Liver (tissue), 9 donors: ENCODE results near the gene ASPDH. TPM values are rescaled to one million over a fixed set of nuclear protein-coding genes. Genes with fewer than 3 reads are reported as not detected.

Experiments
- DNase-seq: peaks from one replicate; pipeline ENCODE4 v3.0.0-alpha.2; 2017; ENCODE audit warnings: low spot score
- H3K27ac ChIP-seq, 2 donors: one replicate each; pipeline ENCODE4 v1.7.0; 2013; ENCODE audit warnings: inconsistent platforms in 2 of 2, low read length in 2 of 2, control low read depth in 1 of 2, low read depth in 1 of 2, mild to moderate bottlenecking in 1 of 2
- H3K27me3 ChIP-seq, 4 donors: one replicate each; pipeline versions ENCODE4 v1.6.1 to v1.7.0; 2013; ENCODE audit warnings: low read length in 3 of 4, inconsistent platforms in 1 of 4, mild to moderate bottlenecking in 1 of 4, moderate library complexity in 1 of 4; ENCODE audit not compliant: control insufficient read depth in 4 of 4, insufficient read depth in 4 of 4
- H3K36me3 ChIP-seq, 4 donors: one replicate each; pipeline versions ENCODE4 v1.6.1 to v1.7.0; 2013; ENCODE audit warnings: low read length in 3 of 4, mild to moderate bottlenecking in 3 of 4, low read depth in 1 of 4, moderate library complexity in 1 of 4; ENCODE audit not compliant: control insufficient read depth in 4 of 4, insufficient read depth in 3 of 4
- H3K4me1 ChIP-seq, 4 donors: one replicate each; pipeline versions ENCODE4 v1.6.1 to v1.7.0; 2013; ENCODE audit warnings: low read length in 3 of 4, mild to moderate bottlenecking in 3 of 4, moderate library complexity in 1 of 4; ENCODE audit not compliant: control insufficient read depth in 4 of 4, insufficient read depth in 4 of 4
- H3K4me3 ChIP-seq, 3 donors: one replicate each; pipeline versions ENCODE4 v1.6.1 to v1.7.0; 2013; ENCODE audit warnings: low read length in 3 of 3, control low read depth in 1 of 3, low read depth in 1 of 3, mild to moderate bottlenecking in 1 of 3
- H3K9ac ChIP-seq, 2 donors: one replicate each; pipeline ENCODE4 v1.7.0; 2013; ENCODE audit warnings: low read length in 2 of 2, mild to moderate bottlenecking in 2 of 2, moderate library complexity in 2 of 2, control low read depth in 1 of 2, low read depth in 1 of 2
- H3K9me3 ChIP-seq, 4 donors: one replicate each; pipeline versions ENCODE4 v1.6.1 to v1.7.0; 2013; ENCODE audit warnings: low read length in 3 of 4; ENCODE audit not compliant: control insufficient read depth in 4 of 4
- ATF3 ChIP-seq: IDR thresholded peaks from 2 replicates; pipeline ENCODE4 v1.6.1; 2016; ENCODE audit warnings: antibody characterized with exemption
- CTCF ChIP-seq: fragments of 150-350 bp; IDR thresholded peaks from 2 replicates; pipeline ENCODE4 v1.5.1; 2017; ENCODE audit warnings: improper control_type of control experiment, low read depth, low read length; ENCODE audit not compliant: missing input control
- EGR1 ChIP-seq, 2 donors: IDR thresholded peaks; 2 replicates each; pipeline ENCODE4 v1.6.1; 2016 to 2018; ENCODE audit warnings: antibody characterized with exemption in 2 of 2, low read depth in 2 of 2
- FOXA1 ChIP-seq: IDR thresholded peaks from 2 replicates; pipeline ENCODE4 v1.6.1; 2016; ENCODE audit warnings: antibody characterized with exemption
- GABPA ChIP-seq, 2 donors: IDR thresholded peaks in 1 of 2; conservative IDR thresholded peaks in 1 of 2; 2 replicates each; pipeline ENCODE4 v1.6.1; 2016; ENCODE audit warnings: antibody characterized with exemption in 2 of 2, mild to moderate bottlenecking in 1 of 2, moderate library complexity in 1 of 2
- HNF4A ChIP-seq, 2 donors: conservative IDR thresholded peaks; 2 replicates each; pipeline ENCODE4 v1.6.1; 2016; ENCODE audit warnings: antibody characterized with exemption in 2 of 2, mild to moderate bottlenecking in 2 of 2
- HNF4G ChIP-seq: IDR thresholded peaks from 2 replicates; pipeline ENCODE4 v1.6.1; 2016; ENCODE audit warnings: antibody characterized with exemption
- JUND ChIP-seq, 2 donors: IDR thresholded peaks; 2 replicates each; pipeline ENCODE4 v1.6.1; 2016; ENCODE audit warnings: antibody characterized with exemption in 2 of 2
- NR2F2 ChIP-seq: IDR thresholded peaks from 2 replicates; pipeline ENCODE4 v1.6.1; 2016; ENCODE audit warnings: antibody characterized with exemption
- RXRA ChIP-seq, 2 donors: IDR thresholded peaks; 2 replicates each; pipeline ENCODE4 v1.6.1; 2017 to 2018; ENCODE audit warnings: antibody characterized with exemption in 2 of 2, mild to moderate bottlenecking in 1 of 2
- SP1 ChIP-seq: IDR thresholded peaks from 2 replicates; pipeline ENCODE4 v1.6.1; 2018; ENCODE audit warnings: antibody characterized with exemption, mild to moderate bottlenecking
- TAF1 ChIP-seq: conservative IDR thresholded peaks from 2 replicates; pipeline ENCODE4 v1.6.1; 2016; ENCODE audit warnings: antibody characterized with exemption, mild to moderate bottlenecking
- YY1 ChIP-seq: IDR thresholded peaks from 2 replicates; pipeline ENCODE4 v1.6.1; 2016; ENCODE audit warnings: antibody characterized with exemption, mild to moderate bottlenecking
- ZBTB33 ChIP-seq: IDR thresholded peaks from 2 replicates; pipeline ENCODE4 v1.6.1; 2016; ENCODE audit warnings: antibody characterized with exemption
- WGBS: extraction: QIAGEN DNeasy Blood & Tissue Kit; methylation state at CpG from one replicate; pipeline ENCODE4 v1.1.7; 2013; 5-methylcytosine and 5-hydroxymethylcytosine counted together
- polyA plus RNA-seq, 2 donors: library from polyadenylated mRNA; stranded (reverse) in 1 of 2; unstranded in 1 of 2; fragments of 200-250 nt in 1 of 2; fragments of >200 nt in 1 of 2; fragmentation: Nextera tagmentation in 1 of 2; extraction: Ambion mirVana in 1 of 2; gene quantifications; one replicate each; pipeline versions ENCODE4 v1.2.1 to v1.2.3, GENCODE V29; 2013 to 2015
- total RNA-seq, 2 donors: library from RNA; depleted of rRNA; stranded (reverse); fragments of >200 nt; gene quantifications; one replicate each; pipeline ENCODE4 v1.2.3, GENCODE V29; 2014
- TF ChIP-seq, protein P1 (sequence below): IDR thresholded peaks from 2 replicates; pipeline ENCODE4 v1.6.1; 2016; ENCODE audit warnings: antibody characterized with exemption
- TF ChIP-seq, protein P2 (sequence below): IDR thresholded peaks from 2 replicates; pipeline ENCODE4 v1.6.1; 2016; ENCODE audit warnings: antibody characterized with exemption, mild to moderate bottlenecking
- donor health status: healthy.
- donor health status: healthy.
- donor health status: healthy.
- donor health status: healthy.
- donor health status: healthy.

The ASPDH gene
- total and polyA plus RNA-seq, 4 donors: 7.3 to 82.0 (median 37.1) TPM

GRCh38 chr19:50553134-50553703 lies 39.5 kb upstream of the ASPDH start:
- Histone ChIP-seq H3K27ac (no peak overlapping the region), H3K27me3 (peaks cover 0 to 8% (median 6%) of the 10 kb centered on the region in 4 donors), H3K9ac (no peak overlapping the region), H3K36me3 (no peaks in the 10 kb centered on the region), H3K9me3 (no peaks in the 10 kb centered on the region), H3K4me3 (no peak overlapping the region), H3K4me1 (peaks cover 0 to 11% (median 2%) of the 10 kb centered on the region in 4 donors)
- DNase-seq: no peak
- 77% methylated on average over 19 of the region's 19 CpGs for WGBS
- TF ChIP-seq, protein P1, sequence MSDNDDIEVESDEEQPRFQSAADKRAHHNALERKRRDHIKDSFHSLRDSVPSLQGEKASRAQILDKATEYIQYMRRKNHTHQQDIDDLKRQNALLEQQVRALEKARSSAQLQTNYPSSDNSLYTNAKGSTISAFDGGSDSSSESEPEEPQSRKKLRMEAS: no peak
- no peak for TF ChIP-seq CTCF
- no peak for TF ChIP-seq JUND (IDR thresholded peaks at IDR 0.05)
- TF ChIP-seq EGR1 (IDR thresholded peaks at IDR 0.05; ENCODE audit: low read depth in 2 of 2): no peak
- no peak for TF ChIP-seq TAF1
- TF ChIP-seq ZBTB33: no peak
- TF ChIP-seq ATF3: no peak
- no peak for TF ChIP-seq NR2F2
- TF ChIP-seq, protein P2, sequence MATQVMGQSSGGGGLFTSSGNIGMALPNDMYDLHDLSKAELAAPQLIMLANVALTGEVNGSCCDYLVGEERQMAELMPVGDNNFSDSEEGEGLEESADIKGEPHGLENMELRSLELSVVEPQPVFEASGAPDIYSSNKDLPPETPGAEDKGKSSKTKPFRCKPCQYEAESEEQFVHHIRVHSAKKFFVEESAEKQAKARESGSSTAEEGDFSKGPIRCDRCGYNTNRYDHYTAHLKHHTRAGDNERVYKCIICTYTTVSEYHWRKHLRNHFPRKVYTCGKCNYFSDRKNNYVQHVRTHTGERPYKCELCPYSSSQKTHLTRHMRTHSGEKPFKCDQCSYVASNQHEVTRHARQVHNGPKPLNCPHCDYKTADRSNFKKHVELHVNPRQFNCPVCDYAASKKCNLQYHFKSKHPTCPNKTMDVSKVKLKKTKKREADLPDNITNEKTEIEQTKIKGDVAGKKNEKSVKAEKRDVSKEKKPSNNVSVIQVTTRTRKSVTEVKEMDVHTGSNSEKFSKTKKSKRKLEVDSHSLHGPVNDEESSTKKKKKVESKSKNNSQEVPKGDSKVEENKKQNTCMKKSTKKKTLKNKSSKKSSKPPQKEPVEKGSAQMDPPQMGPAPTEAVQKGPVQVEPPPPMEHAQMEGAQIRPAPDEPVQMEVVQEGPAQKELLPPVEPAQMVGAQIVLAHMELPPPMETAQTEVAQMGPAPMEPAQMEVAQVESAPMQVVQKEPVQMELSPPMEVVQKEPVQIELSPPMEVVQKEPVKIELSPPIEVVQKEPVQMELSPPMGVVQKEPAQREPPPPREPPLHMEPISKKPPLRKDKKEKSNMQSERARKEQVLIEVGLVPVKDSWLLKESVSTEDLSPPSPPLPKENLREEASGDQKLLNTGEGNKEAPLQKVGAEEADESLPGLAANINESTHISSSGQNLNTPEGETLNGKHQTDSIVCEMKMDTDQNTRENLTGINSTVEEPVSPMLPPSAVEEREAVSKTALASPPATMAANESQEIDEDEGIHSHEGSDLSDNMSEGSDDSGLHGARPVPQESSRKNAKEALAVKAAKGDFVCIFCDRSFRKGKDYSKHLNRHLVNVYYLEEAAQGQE: no peak
- no peak for TF ChIP-seq HNF4G
- no peak for TF ChIP-seq YY1
- TF ChIP-seq GABPA (IDR thresholded peaks at IDR 0.05 in 1 of 2, conservative IDR thresholded peaks at IDR 0.05 in 1 of 2): no peak
- TF ChIP-seq FOXA1: no peak
- TF ChIP-seq SP1: no peak
- TF ChIP-seq RXRA (IDR thresholded peaks at IDR 0.05): no peak

GRCh38 chr19:50552540-50552939 lies 38.8 kb upstream of the ASPDH start:
- H3K4me3 ChIP-seq: no peak overlapping the region
- 83% methylated on average over 15 of the region's 15 CpGs for WGBS
- H3K9me3 ChIP-seq: no peaks in the 10 kb centered on the region
- peaks cover 0 to 11% (median 2%) of the 10 kb centered on the region in 4 donors for H3K4me1 ChIP-seq
- no peaks in the 10 kb centered on the region for H3K36me3 ChIP-seq
- no peak overlapping the region for H3K9ac ChIP-seq
- H3K27me3 ChIP-seq: peaks cover 0 to 8% (median 6%) of the 10 kb centered on the region in 4 donors
- no peak for DNase-seq
- no peak overlapping the region for H3K27ac ChIP-seq
- TF ChIP-seq HNF4A (conservative IDR thresholded peaks at IDR 0.05): no peak
- TF ChIP-seq, protein P2: no peak
- TF ChIP-seq SP1: no peak
